AG09319 (cell line): ENCODE measurements around the gene SEC24C.
"Not testable (repeated sequence)": the region's sequence is repeated elsewhere in the genome, so short reads cannot be mapped to it uniquely, and the experiment has no call there.

Experiments used
- DNase-seq: peaks from one replicate; pipeline ENCODE4 v3.0.0-alpha.2; 2010; ENCODE audit warnings: low read depth; ENCODE audit errors: extremely low read depth
- TF ChIP-seq, protein P1 (sequence below): IDR thresholded peaks from 2 replicates; pipeline ENCODE4 v1.5.1; 2011; ENCODE audit warnings: low read depth, mild to moderate bottlenecking, inconsistent platforms, low read length, moderate library complexity

SEC24C gene

DNA sequence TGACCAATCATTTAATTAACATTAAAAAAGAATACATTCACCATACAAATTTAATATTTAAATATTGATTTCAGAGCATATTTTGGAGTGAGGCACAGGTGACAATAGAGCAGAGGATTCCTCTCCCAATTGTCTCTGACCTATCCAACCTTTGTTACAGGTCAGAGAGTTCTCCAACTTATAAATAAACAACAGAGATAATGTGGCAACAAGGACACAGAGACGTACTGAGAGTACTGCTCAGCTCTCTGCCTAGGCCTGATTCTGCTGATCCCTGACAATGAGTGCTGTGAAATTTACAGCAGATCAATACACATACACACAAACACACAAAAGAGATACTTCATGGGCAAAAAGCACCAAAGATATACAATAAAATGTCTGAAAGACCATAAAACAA is 27.9 kb upstream of the SEC24C start:
- TF ChIP-seq, protein P1, sequence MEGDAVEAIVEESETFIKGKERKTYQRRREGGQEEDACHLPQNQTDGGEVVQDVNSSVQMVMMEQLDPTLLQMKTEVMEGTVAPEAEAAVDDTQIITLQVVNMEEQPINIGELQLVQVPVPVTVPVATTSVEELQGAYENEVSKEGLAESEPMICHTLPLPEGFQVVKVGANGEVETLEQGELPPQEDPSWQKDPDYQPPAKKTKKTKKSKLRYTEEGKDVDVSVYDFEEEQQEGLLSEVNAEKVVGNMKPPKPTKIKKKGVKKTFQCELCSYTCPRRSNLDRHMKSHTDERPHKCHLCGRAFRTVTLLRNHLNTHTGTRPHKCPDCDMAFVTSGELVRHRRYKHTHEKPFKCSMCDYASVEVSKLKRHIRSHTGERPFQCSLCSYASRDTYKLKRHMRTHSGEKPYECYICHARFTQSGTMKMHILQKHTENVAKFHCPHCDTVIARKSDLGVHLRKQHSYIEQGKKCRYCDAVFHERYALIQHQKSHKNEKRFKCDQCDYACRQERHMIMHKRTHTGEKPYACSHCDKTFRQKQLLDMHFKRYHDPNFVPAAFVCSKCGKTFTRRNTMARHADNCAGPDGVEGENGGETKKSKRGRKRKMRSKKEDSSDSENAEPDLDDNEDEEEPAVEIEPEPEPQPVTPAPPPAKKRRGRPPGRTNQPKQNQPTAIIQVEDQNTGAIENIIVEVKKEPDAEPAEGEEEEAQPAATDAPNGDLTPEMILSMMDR = no peak
- DNase-seq = no peak

DNA sequence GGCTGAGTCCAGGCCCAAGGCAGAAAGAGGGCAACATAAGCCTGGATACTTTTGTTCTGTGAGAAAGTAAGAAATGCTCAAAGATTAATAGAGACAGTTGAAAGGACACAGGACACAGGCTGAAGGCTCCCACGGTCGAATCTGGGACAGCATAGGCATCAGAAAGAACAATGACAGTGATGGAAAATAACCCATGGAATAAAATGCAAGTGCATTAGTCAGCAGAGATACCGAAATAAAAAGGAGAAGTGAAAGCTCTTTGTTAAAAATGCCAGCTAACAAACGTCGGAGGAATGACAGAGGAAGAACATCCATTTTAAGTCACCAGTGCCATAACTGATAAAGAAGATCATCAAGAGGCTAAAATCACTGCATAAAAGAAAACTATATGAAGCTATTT is 26.6 kb upstream of the SEC24C start:
- TF ChIP-seq, protein P1 = no peak
- no peak for DNase-seq

- not testable (repeated sequence) for DNase-seq
Observed at GRCh38 chr10:73720561-73720960, 23.6 kb upstream of the SEC24C start.

- TF ChIP-seq, protein P1 = no peak
- no peak for DNase-seq
Observed at GRCh38 chr10:73723516-73723915, 20.7 kb upstream of the SEC24C start.

- peak; percentile 12 for DNase-seq
Observed at GRCh38 chr10:73729781-73730152, 14.4 kb upstream of the SEC24C start.

DNA sequence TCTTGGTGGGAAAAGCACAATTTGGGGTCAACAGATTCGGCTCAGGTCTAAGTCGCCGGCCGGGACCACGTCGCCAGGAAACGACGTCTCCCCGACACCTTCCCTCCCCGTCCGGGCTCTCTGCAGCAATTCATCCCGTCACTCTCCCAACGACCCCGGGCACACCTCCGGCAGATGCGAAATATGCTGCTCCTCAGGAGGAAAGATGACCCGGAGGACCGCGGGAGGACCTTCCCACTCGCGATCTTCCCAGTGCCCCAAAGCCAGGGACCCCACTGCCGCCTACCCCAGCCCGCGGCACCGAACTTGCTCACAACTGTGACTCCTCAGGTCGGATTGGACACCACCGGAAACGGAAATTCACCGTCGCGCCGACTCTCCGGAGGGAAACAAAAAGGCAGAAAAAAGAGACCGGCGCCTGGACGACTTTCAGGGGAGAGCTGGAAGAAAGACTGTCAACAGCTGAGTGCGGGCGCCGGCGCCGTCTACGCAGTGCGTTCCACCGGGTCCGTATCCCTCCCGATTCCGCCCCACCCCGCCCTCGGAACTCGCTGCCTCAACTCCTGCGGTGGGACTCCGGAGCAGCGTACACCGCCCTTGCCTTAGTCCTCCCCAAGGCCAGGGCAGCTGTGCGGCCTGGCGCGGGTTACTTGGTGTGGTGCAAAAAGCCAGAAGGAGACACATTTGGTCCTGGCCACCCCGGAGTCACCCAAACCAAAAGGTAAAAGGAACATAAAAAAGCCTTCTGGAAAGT is 13.8 kb upstream of the SEC24C start:
- TF ChIP-seq, protein P1 = no peak
- DNase-seq = peak; percentile 46

DNA sequence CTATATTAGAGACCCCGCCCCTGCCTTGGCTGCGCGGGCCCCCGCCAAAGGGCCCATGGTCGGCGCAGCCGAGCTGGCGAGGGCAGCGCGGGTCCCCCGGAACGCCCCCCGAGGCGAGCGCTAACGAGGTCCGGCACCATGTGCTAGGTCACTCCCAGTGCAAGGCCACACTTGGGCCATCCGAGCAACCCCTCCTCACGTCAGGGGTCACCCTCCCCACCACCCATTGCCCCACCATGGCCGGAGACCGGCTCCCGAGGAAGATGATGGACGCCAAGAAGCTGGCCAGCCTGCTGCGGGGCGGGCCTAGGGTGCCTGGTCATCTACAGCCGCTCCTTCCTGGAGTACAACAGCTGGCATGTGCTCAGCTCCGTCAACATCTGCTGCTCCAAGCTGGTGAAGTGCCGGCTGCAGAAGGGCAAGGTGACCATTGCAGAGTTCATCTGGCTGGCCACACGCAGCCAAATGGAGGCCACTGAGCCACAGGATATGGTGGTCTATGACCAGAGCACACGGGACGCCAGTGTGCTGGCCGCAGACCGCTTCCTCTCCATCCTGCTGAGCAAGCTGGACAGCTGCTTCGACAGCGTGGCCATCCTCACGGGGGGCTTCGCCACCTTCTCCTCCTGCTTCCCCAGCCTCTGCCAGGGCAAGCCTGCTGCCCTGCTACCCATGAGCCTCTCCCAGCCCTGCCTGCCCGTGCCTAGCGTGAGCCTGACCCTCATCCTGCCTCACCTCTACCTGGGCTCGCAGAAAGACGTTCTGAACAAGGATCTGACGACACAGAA is 12.4 kb upstream of the SEC24C start:
- DNase-seq = no peak
- TF ChIP-seq, protein P1 = no peak

GRCh38 chr10:73732426-73732825 is 11.7 kb upstream of the SEC24C start:
- TF ChIP-seq, protein P1 = no peak
- no peak for DNase-seq
